ENCODE data around the gene TSHR.

Gene TSHR

GRCh38 chr14:81133400-81133799 lies 178.0 kb downstream of the TSHR start:
- TF ChIP-seq ZFX (IDR thresholded peaks at IDR 0.05; ENCODE audit: borderline replicate concordance) (no peak), CTCF (IDR thresholded peaks at IDR 0.05) (no peak)
- H3K27ac ChIP-seq, result no peak overlapping the region

GRCh38 chr14:81137316-81137715 lies 181.9 kb downstream of the TSHR start:
- TF ChIP-seq ZFX (IDR thresholded peaks at IDR 0.05; ENCODE audit: borderline replicate concordance), result no peak
- TF ChIP-seq CTCF (IDR thresholded peaks at IDR 0.05), result no peak
- H3K27ac ChIP-seq, result no peak overlapping the region

- TF ChIP-seq ZFX (IDR thresholded peaks at IDR 0.05; ENCODE audit: borderline replicate concordance) (no peak), CTCF (IDR thresholded peaks at IDR 0.05) (no peak)
- no peak overlapping the region for H3K27ac ChIP-seq
These were observed 183.0 kb downstream of the TSHR start for GRCh38 chr14:81138429-81138828.

- TF ChIP-seq CTCF (IDR thresholded peaks at IDR 0.05), result no peak
- no peak for TF ChIP-seq ZFX (IDR thresholded peaks at IDR 0.05; ENCODE audit: borderline replicate concordance)
- H3K27ac ChIP-seq, result no peak overlapping the region
These were observed 186.0 kb downstream of the TSHR start for GRCh38 chr14:81141426-81141825.

GRCh38 chr14:81143793-81144192 lies 188.4 kb downstream of the TSHR start:
- TF ChIP-seq CTCF (IDR thresholded peaks at IDR 0.05) (no peak), ZFX (IDR thresholded peaks at IDR 0.05; ENCODE audit: borderline replicate concordance) (no peak)
- peak overlapping the region; percentile 58; the same call in 1 of the 2 replicates for H3K27ac ChIP-seq

GRCh38 chr14:81144824-81145603 lies 189.6 kb downstream of the TSHR start:
- peak overlapping the region; percentile 58 for H3K27ac ChIP-seq
- TF ChIP-seq ZFX (IDR thresholded peaks at IDR 0.05; ENCODE audit: borderline replicate concordance), result no peak
- no peak for TF ChIP-seq CTCF (IDR thresholded peaks at IDR 0.05)

GRCh38 chr14:81147140-81147897 lies 191.9 kb downstream of the TSHR start:
- TF ChIP-seq CTCF (IDR thresholded peaks at IDR 0.05) (no peak), ZFX (IDR thresholded peaks at IDR 0.05; ENCODE audit: borderline replicate concordance) (no peak)
- H3K27ac ChIP-seq, result no peak overlapping the region
